ENCODE data around the gene DGKQ. TPM values are rescaled to one million over a fixed set of nuclear protein-coding genes. Genes with fewer than 3 reads are reported as not detected.
A peak's percentile ranks its signal among the peaks of the same experiment; 100 is the strongest.

DGKQ gene
- total and polyA plus RNA-seq, 2 of the 13 experiments (the other 11 are each of a cell fraction or from before 2014, with no cell fraction given), result 4.5 to 7.2 TPM

DNA sequence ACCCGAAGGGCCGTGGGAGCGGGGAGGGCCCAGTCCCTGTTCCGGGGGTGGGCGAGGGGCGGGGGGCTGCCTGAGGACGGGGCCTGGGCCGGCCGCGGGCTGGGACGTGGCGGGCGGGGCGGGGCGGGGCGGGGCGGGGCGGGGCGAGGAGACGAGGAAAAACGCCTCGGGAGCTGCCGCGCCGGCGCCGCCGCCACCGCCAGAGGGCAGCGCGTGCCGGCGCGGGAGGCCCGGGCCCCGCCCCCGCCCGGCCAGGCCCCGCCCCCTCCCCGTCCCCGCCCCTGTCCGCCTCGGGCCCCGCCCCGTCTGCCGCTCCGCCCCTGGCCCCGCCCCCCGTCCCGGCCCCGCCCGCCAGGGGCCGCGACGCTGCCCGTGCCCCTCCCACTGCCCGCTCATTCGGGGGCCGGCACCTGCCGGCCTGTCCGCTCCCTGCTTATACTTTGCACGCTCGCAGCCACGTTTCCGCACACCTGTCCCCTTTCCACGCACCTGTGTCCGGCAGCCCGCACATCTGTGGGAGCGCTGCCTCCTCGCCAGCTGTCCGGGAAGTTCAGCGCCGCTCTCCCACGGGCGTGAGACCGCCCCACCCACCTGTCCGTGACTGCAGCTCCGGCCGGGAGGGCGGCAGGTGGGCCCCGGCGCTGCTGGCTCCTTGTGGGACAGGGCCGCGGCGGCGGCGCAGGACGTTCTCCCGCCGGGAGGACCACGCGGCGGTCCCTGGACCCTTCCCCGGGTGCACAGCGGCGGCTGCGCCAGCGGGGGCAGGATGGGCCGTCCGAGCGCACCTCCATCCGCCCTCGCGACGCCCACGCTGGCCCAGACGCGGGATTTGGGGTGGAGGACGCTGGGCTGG, 36.4 kb upstream of the DGKQ start (continued):
- no peak for TF ChIP-seq TBX2 (CRISPR knock-in tag; IDR thresholded peaks at IDR 0.05; ENCODE audit: borderline replicate concordance)
- TF ChIP-seq ZNF598 (CRISPR knock-in tag; IDR thresholded peaks at IDR 0.05; ENCODE audit: borderline replicate concordance), result no peak
- TF ChIP-seq, protein P1, sequence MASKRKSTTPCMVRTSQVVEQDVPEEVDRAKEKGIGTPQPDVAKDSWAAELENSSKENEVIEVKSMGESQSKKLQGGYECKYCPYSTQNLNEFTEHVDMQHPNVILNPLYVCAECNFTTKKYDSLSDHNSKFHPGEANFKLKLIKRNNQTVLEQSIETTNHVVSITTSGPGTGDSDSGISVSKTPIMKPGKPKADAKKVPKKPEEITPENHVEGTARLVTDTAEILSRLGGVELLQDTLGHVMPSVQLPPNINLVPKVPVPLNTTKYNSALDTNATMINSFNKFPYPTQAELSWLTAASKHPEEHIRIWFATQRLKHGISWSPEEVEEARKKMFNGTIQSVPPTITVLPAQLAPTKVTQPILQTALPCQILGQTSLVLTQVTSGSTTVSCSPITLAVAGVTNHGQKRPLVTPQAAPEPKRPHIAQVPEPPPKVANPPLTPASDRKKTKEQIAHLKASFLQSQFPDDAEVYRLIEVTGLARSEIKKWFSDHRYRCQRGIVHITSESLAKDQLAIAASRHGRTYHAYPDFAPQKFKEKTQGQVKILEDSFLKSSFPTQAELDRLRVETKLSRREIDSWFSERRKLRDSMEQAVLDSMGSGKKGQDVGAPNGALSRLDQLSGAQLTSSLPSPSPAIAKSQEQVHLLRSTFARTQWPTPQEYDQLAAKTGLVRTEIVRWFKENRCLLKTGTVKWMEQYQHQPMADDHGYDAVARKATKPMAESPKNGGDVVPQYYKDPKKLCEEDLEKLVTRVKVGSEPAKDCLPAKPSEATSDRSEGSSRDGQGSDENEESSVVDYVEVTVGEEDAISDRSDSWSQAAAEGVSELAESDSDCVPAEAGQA (IDR thresholded peaks at IDR 0.05; ENCODE audit: low read depth), result no peak
- TF ChIP-seq, protein P1 (CRISPR knock-in tag; IDR thresholded peaks at IDR 0.05; ENCODE audit: borderline replicate concordance), result peak; percentile 44; the same call in 1 of the 2 replicates
- TF ChIP-seq KLF13 (CRISPR knock-in tag; IDR thresholded peaks at IDR 0.05), result no peak
- TF ChIP-seq, protein P2, sequence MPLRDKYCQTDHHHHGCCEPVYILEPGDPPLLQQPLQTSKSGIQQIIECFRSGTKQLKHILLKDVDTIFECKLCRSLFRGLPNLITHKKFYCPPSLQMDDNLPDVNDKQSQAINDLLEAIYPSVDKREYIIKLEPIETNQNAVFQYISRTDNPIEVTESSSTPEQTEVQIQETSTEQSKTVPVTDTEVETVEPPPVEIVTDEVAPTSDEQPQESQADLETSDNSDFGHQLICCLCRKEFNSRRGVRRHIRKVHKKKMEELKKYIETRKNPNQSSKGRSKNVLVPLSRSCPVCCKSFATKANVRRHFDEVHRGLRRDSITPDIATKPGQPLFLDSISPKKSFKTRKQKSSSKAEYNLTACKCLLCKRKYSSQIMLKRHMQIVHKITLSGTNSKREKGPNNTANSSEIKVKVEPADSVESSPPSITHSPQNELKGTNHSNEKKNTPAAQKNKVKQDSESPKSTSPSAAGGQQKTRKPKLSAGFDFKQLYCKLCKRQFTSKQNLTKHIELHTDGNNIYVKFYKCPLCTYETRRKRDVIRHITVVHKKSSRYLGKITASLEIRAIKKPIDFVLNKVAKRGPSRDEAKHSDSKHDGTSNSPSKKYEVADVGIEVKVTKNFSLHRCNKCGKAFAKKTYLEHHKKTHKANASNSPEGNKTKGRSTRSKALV (CRISPR knock-in tag; IDR thresholded peaks at IDR 0.05), result 0 out of 2 replicates have a peak, but pooled peaks have one; percentile 14
- no peak for TF ChIP-seq NFE2 (CRISPR knock-in tag; IDR thresholded peaks at IDR 0.05)
- 0 out of 2 replicates have a peak, but pooled peaks have one; percentile 60 for TF ChIP-seq EEA1 (CRISPR knock-in tag; IDR thresholded peaks at IDR 0.05; ENCODE audit: borderline replicate concordance)
- TF ChIP-seq ZFYVE20 (CRISPR knock-in tag; IDR thresholded peaks at IDR 0.05; ENCODE audit: borderline replicate concordance, low read depth), result no peak
- TF ChIP-seq, protein P3, sequence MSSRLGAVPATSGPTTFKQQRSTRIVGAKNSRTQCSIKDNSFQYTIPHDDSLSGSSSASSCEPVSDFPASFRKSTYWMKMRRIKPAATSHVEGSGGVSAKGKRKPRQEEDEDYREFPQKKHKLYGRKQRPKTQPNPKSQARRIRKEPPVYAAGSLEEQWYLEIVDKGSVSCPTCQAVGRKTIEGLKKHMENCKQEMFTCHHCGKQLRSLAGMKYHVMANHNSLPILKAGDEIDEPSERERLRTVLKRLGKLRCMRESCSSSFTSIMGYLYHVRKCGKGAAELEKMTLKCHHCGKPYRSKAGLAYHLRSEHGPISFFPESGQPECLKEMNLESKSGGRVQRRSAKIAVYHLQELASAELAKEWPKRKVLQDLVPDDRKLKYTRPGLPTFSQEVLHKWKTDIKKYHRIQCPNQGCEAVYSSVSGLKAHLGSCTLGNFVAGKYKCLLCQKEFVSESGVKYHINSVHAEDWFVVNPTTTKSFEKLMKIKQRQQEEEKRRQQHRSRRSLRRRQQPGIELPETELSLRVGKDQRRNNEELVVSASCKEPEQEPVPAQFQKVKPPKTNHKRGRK (CRISPR knock-in tag; IDR thresholded peaks at IDR 0.05), result no peak
- TF ChIP-seq ZBTB8A (CRISPR knock-in tag; IDR thresholded peaks at IDR 0.05; ENCODE audit: borderline replicate concordance, low read depth), result no peak
- TF ChIP-seq ZNF101 (CRISPR knock-in tag; IDR thresholded peaks at IDR 0.05; ENCODE audit: borderline replicate concordance, low read depth), result no peak
- TF ChIP-seq PAX8 (CRISPR knock-in tag; IDR thresholded peaks at IDR 0.05; ENCODE audit: borderline replicate concordance), result no peak
- no peak for TF ChIP-seq JUND (CRISPR knock-in tag; IDR thresholded peaks at IDR 0.05)
- TF ChIP-seq MTF1 (CRISPR knock-in tag; IDR thresholded peaks at IDR 0.05), result no peak
- TF ChIP-seq PCBP1 (IDR thresholded peaks at IDR 0.05; ENCODE audit: borderline replicate concordance, low read depth, low read length), result no peak
- no peak for TF ChIP-seq U2AF2 (IDR thresholded peaks at IDR 0.05; ENCODE audit: low read depth, low read length)
- no peak for TF ChIP-seq NCOA2 (CRISPR knock-in tag; IDR thresholded peaks at IDR 0.05)
- TF ChIP-seq ZC3H13 (CRISPR knock-in tag; IDR thresholded peaks at IDR 0.05), result 0 out of 2 replicates have a peak, but pooled peaks have one; percentile 24
- TF ChIP-seq HCFC1 (IDR thresholded peaks at IDR 0.05; ENCODE audit: low read depth, low read length), result peak; percentile 31; the same call in 1 of the 2 replicates
